ENCODE data around the gene BMP5.

GRCh38 chr6:55918639-55919038 is 43.2 kb upstream of the BMP5 start:
- TF ChIP-seq CTCF (IDR thresholded peaks at IDR 0.05) (no peak), EP300 (IDR thresholded peaks at IDR 0.05; ENCODE audit: low read depth) (no peak), POLR2A (IDR thresholded peaks at IDR 0.05) (no peak), POLR2AphosphoS5 (IDR thresholded peaks at IDR 0.05) (no peak)
